PC-3 (cell line): Measurements from ENCODE around the gene NADSYN1. TPM values are rescaled to one million over a fixed set of nuclear protein-coding genes. Genes with fewer than 3 reads are reported as not detected.

Source experiments
- ATAC-seq: fragments of 200-7000 bp; cut with Tn5 transposase; 2 replicates; pipeline ENCODE4 v1.9.1; 2020; ENCODE audit warnings: mild to moderate bottlenecking, moderate library complexity
- Bru-seq: library from RNA; stranded (reverse); fragments of 400-500 nt; gene quantifications from one replicate; lab custom pipeline; 2021; lab: Mats Ljungman, UMichigan
- BruChase-seq, 2 experiments: library from RNA; stranded (reverse); fragments of 400-500 nt; gene quantifications; one replicate each; lab custom pipeline; 2021; lab: Mats Ljungman, UMichigan
- BruUV-seq: library from RNA; stranded (reverse); fragments of 400-500 nt; replicated peaks from 2 replicates; lab custom pipeline; 2021; lab: Mats Ljungman, UMichigan
- CTCF ChIA-PET: fragments of 300-600 bp; sonication (Branson Sonifier 250); formaldehyde crosslinking; loops from one replicate; lab custom pipeline; 2022; ENCODE audit warnings: antibody characterized with exemption; lab: Charles Lee
- POLR2A ChIA-PET: fragments of 300-600 bp; sonication (Branson Sonifier 250); formaldehyde crosslinking; loops from one replicate; lab custom pipeline; 2022; ENCODE audit warnings: antibody characterized with exemption; ENCODE audit not compliant: unreplicated experiment; lab: Charles Lee
- DNase-seq: peaks from one replicate; pipeline ENCODE4 v3.0.0-alpha.2; 2015
- H2AFZ ChIP-seq: fragments of 300-600 bp; sonication (generic); 2 replicates; pipeline ENCODE4 v1.6.0; 2016; ENCODE audit warnings: antibody characterized with exemption, low read length
- H3F3A ChIP-seq: fragments of 300-600 bp; sonication (generic); one replicate; pipeline ENCODE4 v1.6.0; 2017; ENCODE audit warnings: antibody characterized with exemption, low read length, control low read depth, mild to moderate bottlenecking; ENCODE audit not compliant: unreplicated experiment
- H3K27ac ChIP-seq: fragments of 300-600 bp; sonication (generic); 2 replicates; pipeline ENCODE4 v1.5.1; 2016; ENCODE audit warnings: mild to moderate bottlenecking, low read length
- H3K27me3 ChIP-seq: fragments of 300-600 bp; sonication (generic); 2 replicates; pipeline ENCODE4 v1.6.1; 2016; ENCODE audit warnings: low read length, mixed read lengths
- H3K36me3 ChIP-seq: fragments of 300-600 bp; sonication (generic); 2 replicates; pipeline ENCODE4 v1.6.1; 2016; ENCODE audit warnings: low read depth, mixed run types, low read length, mixed read lengths
- H3K4me1 ChIP-seq: fragments of 300-600 bp; sonication (generic); 2 replicates; pipeline ENCODE4 v1.5.1; 2016; ENCODE audit warnings: low read length; ENCODE audit not compliant: insufficient read depth
- H3K4me2 ChIP-seq: fragments of 300-600 bp; sonication (generic); 2 replicates; pipeline ENCODE4 v1.6.0; 2016; ENCODE audit warnings: low read length
- H3K4me3 ChIP-seq: fragments of 300-600 bp; sonication (generic); 2 replicates; pipeline ENCODE4 v1.5.1; 2016; ENCODE audit warnings: mild to moderate bottlenecking, low read length, mixed read lengths
- H3K79me2 ChIP-seq: fragments of 300-600 bp; sonication (generic); 2 replicates; pipeline ENCODE4 v1.6.1; 2017; ENCODE audit warnings: low read length, mixed read lengths
- H3K9ac ChIP-seq: fragments of 300-600 bp; sonication (generic); 2 replicates; pipeline ENCODE4 v1.6.0; 2016; ENCODE audit warnings: mild to moderate bottlenecking, low read length
- H3K9me2 ChIP-seq: fragments of 300-600 bp; sonication (generic); replicated peaks from 2 replicates; pipeline ENCODE4 v1.6.1; 2016; ENCODE audit warnings: mixed run types, low read length, mixed read lengths
- H3K9me3 ChIP-seq: fragments of 300-600 bp; sonication (generic); 2 replicates; pipeline ENCODE4 v1.6.1; 2016; ENCODE audit warnings: low read length, mixed read lengths
- H4K20me1 ChIP-seq: fragments of 300-600 bp; sonication (generic); 2 replicates; pipeline ENCODE4 v1.6.1; 2016; ENCODE audit warnings: low read length, mixed read lengths
- CTCF ChIP-seq: fragments of 300-600 bp; sonication (generic); conservative IDR thresholded peaks from 2 replicates; pipeline ENCODE4 v1.5.1; 2017; ENCODE audit warnings: antibody characterized with exemption, low read depth, mild to moderate bottlenecking, low read length
- EZH2 ChIP-seq: fragments of 300-600 bp; sonication (generic); IDR thresholded peaks from one replicate; pipeline ENCODE4 v1.6.1; 2017; ENCODE audit warnings: antibody characterized with exemption, mild to moderate bottlenecking, low read length; ENCODE audit not compliant: unreplicated experiment
- EZH2phosphoT487 ChIP-seq: fragments of 300-600 bp; sonication (generic); IDR thresholded peaks from 2 replicates; pipeline ENCODE4 v1.6.1; 2018; ENCODE audit warnings: mild to moderate bottlenecking, antibody characterized with exemption, low read length, borderline replicate concordance
- intact Hi-C: fragments of 100-400 bp; cut with micrococcal nuclease; formaldehyde crosslinking; loops from 2 replicates; pipeline ENCODE4 v1.9.0; 2023
- long read RNA-seq: library from polyadenylated mRNA; unstranded; transcript quantifications from one replicate; pipeline ENCODE4 v2.0.0, GENCODE V29; 2021; ENCODE audit not compliant: unreplicated experiment
- total RNA-seq: library from RNA; depleted of rRNA; stranded (reverse); fragments of >200 nt; gene quantifications from 2 replicates; pipeline ENCODE4 v1.2.3, GENCODE V29; 2014; rRNA removed

NADSYN1 gene
- total RNA-seq (64.8 and 70.7 TPM in 2 replicates), Bru-seq, nascent RNA (percentile 69 among the genes with signal in this experiment), BruChase-seq, experiment 1, labeled RNA remaining after a 6-hour chase (percentile 73 among the genes with signal in this experiment), BruChase-seq, experiment 2, labeled RNA remaining after a 2-hour chase (percentile 75 among the genes with signal in this experiment)
- long read RNA-seq, transcript NADSYN1-201 (21 exons, 2,773 nt), result major isoform, 59 of 139 reads
- long read RNA-seq, partial matches to known transcripts, result 28 of 139 reads
- long read RNA-seq, other reads (novel, unspliced or antisense), result 41 of 139 reads

DNA sequence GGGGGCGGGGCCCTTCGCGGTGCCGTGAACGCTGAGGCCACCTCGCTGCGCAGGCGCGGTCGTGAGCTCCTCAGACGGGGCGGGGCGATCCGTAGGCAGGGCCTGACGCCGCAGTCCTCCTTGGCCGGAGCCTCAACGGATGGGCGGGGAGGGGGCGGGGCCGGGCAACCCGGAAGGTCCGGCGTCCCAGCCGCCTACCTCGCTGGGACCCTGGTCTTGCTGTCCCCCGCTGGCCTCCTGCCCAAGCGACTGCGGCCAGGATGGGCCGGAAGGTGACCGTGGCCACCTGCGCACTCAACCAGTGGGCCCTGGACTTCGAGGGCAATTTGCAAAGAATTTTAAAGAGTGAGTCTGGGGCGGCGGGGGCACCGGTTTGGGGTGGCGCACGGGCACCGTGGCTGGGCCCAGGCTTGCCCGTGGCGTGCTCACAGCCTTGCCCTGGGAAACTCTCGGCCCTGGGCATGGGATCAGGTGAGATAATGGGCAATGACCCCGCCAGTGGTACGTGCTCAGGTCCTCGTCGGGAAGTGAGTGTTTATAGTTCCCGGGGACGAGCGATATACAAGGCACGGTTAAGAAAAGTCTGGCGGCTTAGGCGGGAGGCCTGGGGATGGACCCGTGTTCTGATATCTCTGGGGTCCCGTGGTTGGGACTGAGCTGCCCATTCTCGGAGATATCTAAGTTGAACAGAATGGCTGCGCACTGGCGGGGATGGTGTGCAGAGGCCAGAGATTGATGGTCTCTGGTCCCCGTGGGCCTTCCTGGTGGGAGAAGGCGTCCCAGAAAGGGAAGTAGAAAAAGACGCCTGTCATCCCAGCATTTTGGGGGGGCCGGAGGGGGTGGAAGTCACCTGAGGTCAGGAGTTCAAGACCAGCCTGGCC is at the start of gene NADSYN1:
Gene NADSYN1 (plus strand): TSS at position 167 of the 881 bp plus-strand sequence. CDS start 94 bp downstream, at position 261.
- TF ChIP-seq CTCF, result no peak
- TF ChIP-seq EZH2, result no peak
- peak within 1 kb of the TSS; percentile 94 for H2AFZ ChIP-seq
- intact Hi-C loops, result no loop called here
- H4K20me1 ChIP-seq, result no peaks in the 10 kb centered on the region
- H3K9me3 ChIP-seq, result no peaks in the 10 kb centered on the region
- H3K27ac ChIP-seq, result peak within 1 kb of the TSS; percentile 62
- H3K4me1 ChIP-seq, result peaks cover 23% of the 10 kb centered on the region
- no peaks in the 10 kb centered on the region for H3F3A ChIP-seq
- no peaks in the 10 kb centered on the region for H3K9me2 ChIP-seq
- H3K27me3 ChIP-seq, result no peaks in the 10 kb centered on the region
- ChIA-PET CTCF (interaction anchor here (0.6 to 0.7 kb wide), 3 partner anchors 110 to 356 kb away, joined by 3 to 13 read pairs (median 3); partner anchors contain the start of gene SHANK2), POLR2A (interaction anchor here (0.6 to 0.7 kb wide), 9 partner anchors 23 to 961 kb away, joined by 3 to 13 read pairs (median 4); no protein-coding TSS in a partner anchor)
- BruUV-seq, result TSS peak; percentile 31
- ATAC-seq, result peak; percentile 69
- peak within 1 kb of the TSS; percentile 99 for H3K4me3 ChIP-seq
- peak within 1 kb of the TSS; percentile 87 for H3K9ac ChIP-seq
- H3K36me3 ChIP-seq, result peaks cover 22% of the 10 kb centered on the region
- peaks cover 42% of the 10 kb centered on the region for H3K79me2 ChIP-seq
- H3K4me2 ChIP-seq, result peak within 1 kb of the TSS; percentile 96
- DNase-seq, result peak; percentile 98

DNA sequence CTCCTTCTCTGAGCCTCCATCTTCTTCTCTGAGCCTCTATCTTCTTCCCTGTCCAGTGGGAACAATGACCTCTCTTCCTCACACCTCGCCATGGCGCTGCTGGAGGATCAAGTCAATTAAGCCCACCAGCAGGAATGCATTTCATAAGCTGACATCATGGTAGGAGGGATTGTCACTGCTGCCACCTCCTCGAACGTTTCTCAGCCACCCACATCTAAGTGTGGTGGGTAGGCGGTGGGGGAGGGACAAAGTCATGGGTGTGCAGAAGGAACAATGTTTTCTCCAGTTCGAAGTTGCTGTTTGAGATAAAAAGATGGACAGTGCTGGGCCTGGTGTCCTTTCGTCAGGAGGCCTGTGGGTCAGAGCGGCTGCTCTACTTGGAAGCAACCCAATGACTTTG is 48.8 kb upstream of the NADSYN1 start:
- Histone ChIP-seq H3K4me2 (no peak overlapping the region), H2AFZ (no peak overlapping the region), H3K36me3 (no peaks in the 10 kb centered on the region), H3K9ac (no peak overlapping the region), H3K9me2 (no peaks in the 10 kb centered on the region), H3K4me1 (no peaks in the 10 kb centered on the region), H3K4me3 (no peak overlapping the region), H4K20me1 (no peaks in the 10 kb centered on the region), H3K79me2 (no peaks in the 10 kb centered on the region), H3K9me3 (no peaks in the 10 kb centered on the region), H3K27me3 (peaks cover 19% of the 10 kb centered on the region; the same call in 1 of the 2 replicates), H3K27ac (no peak overlapping the region), H3F3A (no peaks in the 10 kb centered on the region)
- BruUV-seq, result no TSS peak
- ChIA-PET CTCF (no interaction called here), POLR2A (no interaction called here)
- DNase-seq (no peak), ATAC-seq (no peak)
- TF ChIP-seq CTCF, result no peak
- no peak for TF ChIP-seq EZH2
- no peak for TF ChIP-seq EZH2phosphoT487
- intact Hi-C loops, result no loop called here
